ENCODE data around the gene LCN15. TPM values are rescaled to one million over a fixed set of nuclear protein-coding genes. Genes with fewer than 3 reads are reported as not detected.

LCN15 gene
- total and polyA plus RNA-seq, 4 donors = 0.88 TPM; not detected in 3

DNA sequence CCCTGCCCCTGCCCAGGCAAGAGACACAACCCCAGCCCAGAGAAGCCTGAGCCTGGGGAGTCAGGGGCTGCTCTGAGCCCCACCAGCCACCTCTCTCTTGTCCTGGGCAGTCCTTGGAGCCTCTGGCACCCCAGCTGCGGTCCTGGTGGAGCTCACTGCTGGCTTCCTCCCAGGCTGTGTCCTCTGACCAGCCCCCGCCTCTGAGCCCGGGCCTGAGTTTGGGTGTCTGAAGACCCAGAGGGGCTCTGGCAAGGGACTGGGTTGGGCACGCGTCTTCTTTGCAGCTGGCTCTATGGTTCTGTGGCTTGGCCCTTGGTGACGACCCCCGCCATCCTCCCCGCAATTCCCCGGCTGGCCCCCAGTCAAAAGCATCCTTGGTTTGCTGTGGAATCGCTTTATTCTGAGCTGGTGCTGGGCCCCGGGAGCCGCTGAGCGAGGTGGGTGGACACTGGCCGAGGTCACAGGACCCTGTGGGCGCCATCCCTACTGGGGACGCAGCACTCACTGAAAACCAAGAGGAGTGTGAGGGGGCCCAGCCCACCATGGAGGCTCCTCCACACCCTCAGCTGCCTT, 20.6 kb downstream of the LCN15 start:
- intact Hi-C loops (cut with DNase I) = no loop called here
- H3K4me1 ChIP-seq (ENCODE audit: control insufficient read depth in 1 of 2, insufficient read depth in 2 of 2, low read length in 2 of 2) = no peaks in the 10 kb centered on the region
- no peak for DNase-seq
- H3K27me3 ChIP-seq (ENCODE audit: control insufficient read depth in 1 of 2, insufficient read depth in 2 of 2, low read length in 1 of 2) = no peaks in the 10 kb centered on the region
- H3K36me3 ChIP-seq (ENCODE audit: control insufficient read depth in 1 of 2, insufficient read depth in 2 of 2, low read length in 1 of 2) = no peaks in the 10 kb centered on the region
- no peak overlapping the region for H3K4me3 ChIP-seq (ENCODE audit: low read length in 2 of 2)
- ATAC-seq (ENCODE audit: low FRiP score) = no peak
- H3K27ac ChIP-seq (ENCODE audit: low read depth in 1 of 2, low read length in 2 of 2) = no peak overlapping the region
- 80 to 84% methylated on average over 16 of the region's 16 CpGs for WGBS, 2 donors
- no peaks in the 10 kb centered on the region for H3K9me3 ChIP-seq (ENCODE audit: control insufficient read depth, low read length)

DNA sequence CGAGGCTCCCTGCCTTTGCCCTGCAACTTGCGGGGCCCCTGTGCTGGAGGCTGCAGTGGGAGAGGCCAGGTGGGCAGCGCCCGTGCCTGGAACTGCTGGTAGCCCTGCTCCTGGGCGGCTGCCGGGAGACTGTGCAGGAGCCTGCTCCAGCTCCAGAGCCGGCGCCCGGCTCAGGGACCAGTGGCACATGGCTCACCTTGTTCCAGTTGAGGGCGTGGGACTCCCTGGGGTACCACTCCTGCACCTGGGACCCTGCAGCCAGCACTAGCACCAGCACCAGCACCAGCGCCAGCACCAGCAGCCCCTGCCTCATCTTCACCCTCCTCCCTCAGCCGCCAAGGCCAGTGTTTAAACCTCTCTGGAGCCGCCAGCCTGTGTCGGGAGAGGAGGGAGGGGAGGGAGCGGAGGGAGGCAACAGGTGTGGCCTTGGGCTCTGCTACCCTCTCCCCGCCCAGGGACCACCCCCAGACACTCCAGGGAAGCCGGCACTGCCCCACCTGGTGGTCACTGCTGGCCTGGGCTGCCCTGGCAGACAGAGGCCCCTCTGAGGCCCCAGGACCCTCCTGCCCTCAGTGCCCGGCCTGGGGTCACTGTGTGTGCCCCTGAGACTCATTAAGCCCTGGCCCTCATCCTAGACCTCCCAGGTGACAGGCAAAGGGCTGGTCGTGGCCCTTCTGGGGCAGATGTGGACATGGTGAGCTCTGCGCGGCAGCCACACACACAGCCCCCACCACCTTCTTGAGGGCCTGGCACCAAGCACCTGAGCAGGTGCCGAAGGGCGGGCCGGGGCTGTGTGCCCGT, 21.5 kb downstream of the LCN15 start, which contains the start of gene LCN10:
TSS of gene LCN10 (minus strand) at position 350 of the 801 bp plus-strand sequence. CDS start at position 313, 37 bp downstream.
- no peak within 1 kb of the TSS for H3K27ac ChIP-seq (ENCODE audit: low read depth in 1 of 2, low read length in 2 of 2)

DNA sequence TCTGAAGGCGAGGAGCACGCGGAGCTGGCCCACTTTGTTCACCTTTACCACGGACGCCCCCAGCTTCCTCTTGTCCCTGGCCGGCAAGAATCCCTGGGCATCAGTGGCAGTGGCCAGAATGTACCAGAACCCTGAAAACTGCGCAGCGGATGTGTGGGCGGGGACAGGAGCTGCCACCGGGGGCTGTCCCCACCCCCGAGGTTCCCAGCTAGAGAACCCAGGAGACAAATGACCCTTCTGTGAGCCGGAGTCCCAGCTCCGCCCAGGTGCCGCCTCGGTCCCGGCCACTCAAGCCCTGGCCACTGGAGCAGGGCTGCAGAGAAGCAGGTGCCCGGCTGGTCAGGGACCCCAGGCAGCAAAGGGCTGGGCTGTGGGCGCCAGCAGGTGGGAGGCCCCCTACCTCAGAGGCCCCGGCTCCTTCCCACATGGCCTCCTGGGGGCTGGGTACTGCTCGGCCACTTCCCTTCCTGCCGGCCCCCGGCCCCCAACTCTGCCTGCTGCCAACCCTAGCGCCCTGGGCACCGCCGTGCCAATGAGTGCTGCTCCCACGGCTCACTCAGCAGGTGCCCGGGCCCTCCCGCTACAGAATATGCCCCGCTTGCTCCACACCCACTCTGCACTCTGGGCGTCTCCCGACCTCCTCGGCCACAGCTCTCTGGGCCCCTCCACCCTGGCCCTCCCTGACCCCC, 22.3 kb downstream of the LCN15 start:
- Histone ChIP-seq H3K27ac (ENCODE audit: low read depth in 1 of 2, low read length in 2 of 2) (no peak overlapping the region), H3K4me3 (ENCODE audit: low read length in 2 of 2) (no peak overlapping the region), H3K4me1 (ENCODE audit: control insufficient read depth in 1 of 2, insufficient read depth in 2 of 2, low read length in 2 of 2) (no peaks in the 10 kb centered on the region), H3K27me3 (ENCODE audit: control insufficient read depth in 1 of 2, insufficient read depth in 2 of 2, low read length in 1 of 2) (no peaks in the 10 kb centered on the region), H3K9me3 (ENCODE audit: control insufficient read depth, low read length) (no peaks in the 10 kb centered on the region), H3K36me3 (ENCODE audit: control insufficient read depth in 1 of 2, insufficient read depth in 2 of 2, low read length in 1 of 2) (no peaks in the 10 kb centered on the region)
- WGBS, 2 donors = 26 to 28% methylated on average over 30 to 32 of the region's 32 CpGs
- DNase-seq = no peak
- intact Hi-C loops (cut with DNase I) = no loop called here
- peak; percentile 19 for ATAC-seq (ENCODE audit: low FRiP score)

More for the DNA sequence above, 21.5 kb downstream of the LCN15 start, which contains the start of gene LCN10:
- Histone ChIP-seq H3K27me3 (ENCODE audit: control insufficient read depth in 1 of 2, insufficient read depth in 2 of 2, low read length in 1 of 2) (no peaks in the 10 kb centered on the region), H3K36me3 (ENCODE audit: control insufficient read depth in 1 of 2, insufficient read depth in 2 of 2, low read length in 1 of 2) (no peaks in the 10 kb centered on the region), H3K4me1 (ENCODE audit: control insufficient read depth in 1 of 2, insufficient read depth in 2 of 2, low read length in 2 of 2) (no peaks in the 10 kb centered on the region), H3K9me3 (ENCODE audit: control insufficient read depth, low read length) (no peaks in the 10 kb centered on the region), H3K4me3 (ENCODE audit: low read length in 2 of 2) (no peak within 1 kb of the TSS)
- DNase-seq (no peak), ATAC-seq (ENCODE audit: low FRiP score) (peak; percentile 4)
- intact Hi-C loops (cut with DNase I) = no loop called here
- WGBS, 2 donors = 36% methylated on average over 21 to 25 of the region's 25 CpGs

DNA sequence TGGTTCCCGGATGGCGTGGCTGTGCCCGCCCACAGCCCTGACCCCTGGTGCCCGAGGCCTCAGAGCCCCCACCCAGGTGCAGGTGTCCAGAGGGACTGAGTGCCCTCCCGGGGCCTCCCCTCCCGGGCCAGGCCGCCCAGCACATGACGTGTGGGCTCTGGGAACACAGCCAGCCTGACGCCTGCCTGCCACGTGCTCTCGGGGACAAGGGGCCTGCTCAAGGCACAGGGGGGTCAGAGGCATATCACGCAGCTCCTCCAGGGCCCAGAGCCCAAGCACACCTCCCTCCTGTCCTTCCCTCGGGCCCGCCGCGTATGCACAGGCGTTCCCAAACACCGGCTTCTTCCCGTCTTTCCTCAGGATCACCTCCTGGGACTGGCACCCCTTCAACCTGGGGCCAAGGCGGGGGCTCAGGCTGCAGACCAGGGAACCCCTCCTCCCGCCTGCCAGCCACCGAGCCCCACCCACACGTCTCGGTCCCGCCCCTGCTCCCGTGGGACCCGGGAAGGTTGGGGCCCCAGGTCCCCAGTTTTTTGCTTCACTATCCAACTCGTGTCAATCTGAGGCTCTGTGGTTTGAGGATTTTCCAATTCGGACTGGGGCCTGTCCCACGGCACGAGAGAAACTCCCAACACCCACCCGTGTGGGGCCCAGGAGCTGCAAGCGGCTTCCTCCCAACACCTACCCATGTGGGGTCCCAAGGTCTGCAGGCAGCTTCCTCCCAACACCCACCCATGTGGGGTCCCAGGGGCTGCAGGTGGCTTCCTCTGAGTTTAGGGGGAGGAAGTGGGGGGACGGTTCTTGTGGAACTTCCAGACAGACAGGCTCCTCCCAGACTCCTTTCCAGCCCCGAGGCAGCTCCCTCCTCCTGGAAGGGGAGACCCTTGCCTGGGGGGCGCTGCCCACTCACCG, 23.1 kb downstream of the LCN15 start:
- H3K27ac ChIP-seq (ENCODE audit: low read depth in 1 of 2, low read length in 2 of 2) = no peak overlapping the region
- DNase-seq = no peak
- WGBS, 2 donors = 11 to 14% methylated on average over 37 of the region's 37 CpGs
- no peaks in the 10 kb centered on the region for H3K4me1 ChIP-seq (ENCODE audit: control insufficient read depth in 1 of 2, insufficient read depth in 2 of 2, low read length in 2 of 2)
- H3K27me3 ChIP-seq (ENCODE audit: control insufficient read depth in 1 of 2, insufficient read depth in 2 of 2, low read length in 1 of 2) = no peaks in the 10 kb centered on the region
- ATAC-seq (ENCODE audit: low FRiP score) = no peak
- H3K4me3 ChIP-seq (ENCODE audit: low read length in 2 of 2) = no peak overlapping the region
- no peaks in the 10 kb centered on the region for H3K9me3 ChIP-seq (ENCODE audit: control insufficient read depth, low read length)
- H3K36me3 ChIP-seq (ENCODE audit: control insufficient read depth in 1 of 2, insufficient read depth in 2 of 2, low read length in 1 of 2) = no peaks in the 10 kb centered on the region
- intact Hi-C loops (cut with DNase I) = no loop called here

DNA sequence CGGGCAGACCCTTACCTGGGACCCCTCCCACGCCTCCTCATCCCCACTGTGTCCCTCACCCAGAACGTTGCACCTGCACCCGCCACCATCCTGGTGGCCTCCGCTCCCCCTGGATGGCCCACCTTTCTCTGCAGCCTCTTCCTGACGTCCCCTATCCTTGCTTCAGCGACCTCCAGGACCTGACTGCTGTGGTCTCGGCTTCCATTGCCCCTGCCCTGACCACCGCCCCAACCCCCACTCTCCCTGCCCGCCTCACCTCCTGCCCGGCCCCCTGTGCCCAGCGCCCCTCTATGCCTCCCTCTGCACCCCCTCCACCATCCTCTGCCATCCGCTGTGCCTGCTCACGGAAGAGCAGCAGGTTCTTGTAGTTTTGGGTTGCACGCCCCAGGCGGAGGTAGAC, 23.8 kb downstream of the LCN15 start:
- Histone ChIP-seq H3K27me3 (ENCODE audit: control insufficient read depth in 1 of 2, insufficient read depth in 2 of 2, low read length in 1 of 2) (no peaks in the 10 kb centered on the region), H3K4me1 (ENCODE audit: control insufficient read depth in 1 of 2, insufficient read depth in 2 of 2, low read length in 2 of 2) (no peaks in the 10 kb centered on the region), H3K9me3 (ENCODE audit: control insufficient read depth, low read length) (no peaks in the 10 kb centered on the region), H3K27ac (ENCODE audit: low read depth in 1 of 2, low read length in 2 of 2) (no peak overlapping the region), H3K36me3 (ENCODE audit: control insufficient read depth in 1 of 2, insufficient read depth in 2 of 2, low read length in 1 of 2) (no peaks in the 10 kb centered on the region), H3K4me3 (ENCODE audit: low read length in 2 of 2) (no peak overlapping the region)
- DNase-seq = no peak
- intact Hi-C loops (cut with DNase I) = no loop called here
- ATAC-seq (ENCODE audit: low FRiP score) = no peak
- 78 to 82% methylated on average over 16 of the region's 16 CpGs for WGBS, 2 donors

DNA sequence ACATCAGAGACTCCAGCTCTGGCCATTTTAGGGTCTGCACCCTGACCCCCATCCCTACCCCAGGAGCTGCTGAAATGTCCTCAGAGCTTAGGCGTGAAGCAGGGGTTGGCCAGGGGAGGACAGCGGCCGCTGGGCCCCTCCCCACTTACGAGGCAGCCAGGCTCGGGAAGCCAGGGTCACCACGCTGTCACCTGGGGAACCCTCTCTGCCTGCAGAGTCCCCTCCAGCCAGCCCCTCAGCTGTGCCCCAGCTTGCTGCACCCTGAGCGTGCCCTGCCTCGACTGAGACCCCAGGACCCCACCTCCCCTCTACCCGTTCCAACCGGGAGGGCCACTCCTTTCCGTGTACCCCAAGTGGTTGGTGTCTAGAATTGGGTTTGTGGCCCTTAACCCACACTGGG, 24.2 kb downstream of the LCN15 start:
- H3K27ac ChIP-seq (ENCODE audit: low read depth in 1 of 2, low read length in 2 of 2) = no peak overlapping the region
- H3K27me3 ChIP-seq (ENCODE audit: control insufficient read depth in 1 of 2, insufficient read depth in 2 of 2, low read length in 1 of 2) = no peaks in the 10 kb centered on the region
- H3K36me3 ChIP-seq (ENCODE audit: control insufficient read depth in 1 of 2, insufficient read depth in 2 of 2, low read length in 1 of 2) = no peaks in the 10 kb centered on the region
- no peaks in the 10 kb centered on the region for H3K9me3 ChIP-seq (ENCODE audit: control insufficient read depth, low read length)
- no peaks in the 10 kb centered on the region for H3K4me1 ChIP-seq (ENCODE audit: control insufficient read depth in 1 of 2, insufficient read depth in 2 of 2, low read length in 2 of 2)
- DNase-seq (no peak), ATAC-seq (ENCODE audit: low FRiP score) (no peak)
- intact Hi-C loops (cut with DNase I) = no loop called here
- H3K4me3 ChIP-seq (ENCODE audit: low read length in 2 of 2) = no peak overlapping the region
- WGBS, 2 donors = 75 to 83% methylated on average over 11 of the region's 11 CpGs

DNA sequence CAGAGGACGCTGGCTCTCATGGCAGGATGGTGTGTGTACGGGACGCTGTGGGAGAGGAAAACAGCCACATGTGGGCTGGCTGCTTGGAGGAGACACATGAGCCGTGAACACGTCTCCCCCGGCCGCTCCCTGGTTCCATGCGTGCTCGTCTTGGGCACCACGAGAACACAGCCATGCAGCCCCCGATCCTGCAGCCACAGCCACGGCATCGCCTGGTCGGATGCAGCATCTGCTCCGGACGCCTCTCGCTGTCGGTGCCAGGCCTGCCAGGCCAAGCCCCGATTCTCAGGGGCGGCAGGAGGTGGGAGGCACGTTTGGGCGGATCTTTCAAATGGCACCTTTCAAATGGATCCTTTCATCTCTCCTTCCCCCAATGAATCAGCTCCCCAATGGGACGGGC, 24.8 kb downstream of the LCN15 start:
- DNase-seq = no peak
- WGBS, 2 donors = 75 to 79% methylated on average over 23 of the region's 23 CpGs
- Histone ChIP-seq H3K27ac (ENCODE audit: low read depth in 1 of 2, low read length in 2 of 2) (no peak overlapping the region), H3K9me3 (ENCODE audit: control insufficient read depth, low read length) (no peaks in the 10 kb centered on the region), H3K27me3 (ENCODE audit: control insufficient read depth in 1 of 2, insufficient read depth in 2 of 2, low read length in 1 of 2) (no peaks in the 10 kb centered on the region), H3K4me1 (ENCODE audit: control insufficient read depth in 1 of 2, insufficient read depth in 2 of 2, low read length in 2 of 2) (no peaks in the 10 kb centered on the region), H3K36me3 (ENCODE audit: control insufficient read depth in 1 of 2, insufficient read depth in 2 of 2, low read length in 1 of 2) (no peaks in the 10 kb centered on the region), H3K4me3 (ENCODE audit: low read length in 2 of 2) (no peak overlapping the region)
- no peak for ATAC-seq (ENCODE audit: low FRiP score)
- intact Hi-C loops (cut with DNase I) = no loop called here

DNA sequence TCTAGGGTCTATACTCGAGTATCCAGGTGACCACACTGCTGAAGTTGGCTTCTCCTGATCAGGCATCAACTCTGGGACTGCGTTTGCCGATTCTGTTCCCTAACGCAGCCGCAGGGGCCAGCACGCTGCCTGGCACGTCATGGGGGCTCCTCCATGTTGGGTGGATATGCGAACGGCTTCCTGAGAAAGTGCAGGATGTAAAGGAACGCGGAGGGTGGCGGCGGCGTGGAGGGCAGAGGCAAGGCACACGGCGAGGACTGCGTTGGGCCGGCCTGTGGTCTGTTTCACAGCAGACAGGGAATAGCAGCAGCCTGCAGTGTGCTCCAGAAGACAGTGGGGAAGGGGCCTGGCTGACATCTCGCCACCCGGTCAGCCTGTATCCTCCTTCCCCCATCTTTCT, 25.4 kb downstream of the LCN15 start:
- no peaks in the 10 kb centered on the region for H3K4me1 ChIP-seq (ENCODE audit: control insufficient read depth in 1 of 2, insufficient read depth in 2 of 2, low read length in 2 of 2)
- no peaks in the 10 kb centered on the region for H3K9me3 ChIP-seq (ENCODE audit: control insufficient read depth, low read length)
- H3K27ac ChIP-seq (ENCODE audit: low read depth in 1 of 2, low read length in 2 of 2) = no peak overlapping the region
- H3K4me3 ChIP-seq (ENCODE audit: low read length in 2 of 2) = no peak overlapping the region
- 88 to 90% methylated on average over 20 of the region's 20 CpGs for WGBS, 2 donors
- ATAC-seq (ENCODE audit: low FRiP score) (no peak), DNase-seq (no peak)
- intact Hi-C loops (cut with DNase I) = no loop called here
- H3K36me3 ChIP-seq (ENCODE audit: control insufficient read depth in 1 of 2, insufficient read depth in 2 of 2, low read length in 1 of 2) = no peaks in the 10 kb centered on the region
- no peaks in the 10 kb centered on the region for H3K27me3 ChIP-seq (ENCODE audit: control insufficient read depth in 1 of 2, insufficient read depth in 2 of 2, low read length in 1 of 2)
